ENCODE data around the gene CSRP1.
"Not testable (repeated sequence)": the region's sequence is repeated elsewhere in the genome, so short reads cannot be mapped to it uniquely, and the experiment has no call there.

The CSRP1 gene

GRCh38 chr1:201501144-201501543, 5.8 kb downstream of the CSRP1 start:
- DNase-seq (ENCODE audit: low read depth) = no peak
- H3K4me3 ChIP-seq (ENCODE audit: low read depth, low read length) = no peak overlapping the region

- no peak overlapping the region for H3K4me3 ChIP-seq (ENCODE audit: low read depth, low read length)
These were observed 6.2 kb downstream of the CSRP1 start for GRCh38 chr1:201500670-201501120.

GRCh38 chr1:201499795-201500669, 6.9 kb downstream of the CSRP1 start:
- H3K4me3 ChIP-seq (ENCODE audit: low read depth, low read length) = no peak overlapping the region
- DNase-seq (ENCODE audit: low read depth) = no peak

More at GRCh38 chr1:201500670-201501120, 6.2 kb downstream of the CSRP1 start:
- DNase-seq (ENCODE audit: low read depth) = no peak

GRCh38 chr1:201499191-201499590, 7.7 kb downstream of the CSRP1 start:
- no peak for DNase-seq (ENCODE audit: low read depth)
- no peak overlapping the region for H3K4me3 ChIP-seq (ENCODE audit: low read depth, low read length)

- no peak overlapping the region for H3K4me3 ChIP-seq (ENCODE audit: low read depth, low read length)
- DNase-seq (ENCODE audit: low read depth) = no peak
These were observed 8.3 kb downstream of the CSRP1 start for GRCh38 chr1:201498621-201499020.

DNA sequence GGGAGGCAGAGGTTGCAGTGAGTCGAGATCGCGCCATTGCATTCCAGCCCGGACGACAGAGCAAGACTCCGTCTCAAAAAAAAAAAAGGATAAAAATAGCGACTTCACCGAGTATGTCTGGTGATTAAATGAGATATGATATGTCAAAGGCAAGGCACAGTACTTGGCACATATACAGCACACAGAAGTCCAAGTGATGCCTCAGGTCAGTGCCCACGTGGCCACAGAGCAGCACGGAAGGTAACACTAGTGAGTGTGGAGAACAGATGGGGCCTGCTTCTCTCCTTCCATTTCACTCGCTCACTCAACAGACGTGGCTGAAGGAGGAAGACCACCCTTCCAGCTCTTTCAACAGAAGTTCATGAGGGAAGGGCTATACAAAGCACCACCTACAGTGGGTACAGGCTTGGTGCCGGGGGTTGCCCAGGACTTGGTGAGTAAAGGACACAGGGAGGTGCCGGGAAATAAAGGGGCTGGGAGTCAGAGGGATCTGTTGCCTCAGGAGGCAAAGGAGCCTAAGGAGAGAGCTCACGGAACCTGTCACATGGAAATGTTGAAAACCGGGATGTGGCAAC, 8.9 kb downstream of the CSRP1 start:
- H3K4me3 ChIP-seq (ENCODE audit: low read depth, low read length) = no peak overlapping the region
- DNase-seq (ENCODE audit: low read depth) = no peak

DNA sequence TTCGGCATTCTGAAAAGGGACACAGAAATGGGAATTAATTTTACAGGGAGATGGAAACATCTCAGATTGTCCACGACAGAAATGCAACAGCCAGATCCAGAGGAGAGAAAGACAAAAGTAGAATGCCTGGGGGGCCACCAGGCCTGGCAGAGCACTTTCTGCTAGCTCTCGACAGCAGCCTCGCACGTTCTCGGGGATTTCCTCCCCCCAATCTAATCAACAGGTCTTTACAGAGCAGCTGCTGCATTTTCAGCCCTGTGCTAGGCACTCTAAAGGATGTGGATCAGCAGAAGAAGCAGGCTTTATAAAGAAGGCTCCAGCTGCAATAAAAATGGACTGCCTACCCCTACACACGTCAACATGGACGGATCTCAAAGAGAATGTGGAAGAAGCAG, 10.6 kb downstream of the CSRP1 start:
- no peak overlapping the region for H3K4me3 ChIP-seq (ENCODE audit: low read depth, low read length)
- DNase-seq (ENCODE audit: low read depth) = no peak

DNA sequence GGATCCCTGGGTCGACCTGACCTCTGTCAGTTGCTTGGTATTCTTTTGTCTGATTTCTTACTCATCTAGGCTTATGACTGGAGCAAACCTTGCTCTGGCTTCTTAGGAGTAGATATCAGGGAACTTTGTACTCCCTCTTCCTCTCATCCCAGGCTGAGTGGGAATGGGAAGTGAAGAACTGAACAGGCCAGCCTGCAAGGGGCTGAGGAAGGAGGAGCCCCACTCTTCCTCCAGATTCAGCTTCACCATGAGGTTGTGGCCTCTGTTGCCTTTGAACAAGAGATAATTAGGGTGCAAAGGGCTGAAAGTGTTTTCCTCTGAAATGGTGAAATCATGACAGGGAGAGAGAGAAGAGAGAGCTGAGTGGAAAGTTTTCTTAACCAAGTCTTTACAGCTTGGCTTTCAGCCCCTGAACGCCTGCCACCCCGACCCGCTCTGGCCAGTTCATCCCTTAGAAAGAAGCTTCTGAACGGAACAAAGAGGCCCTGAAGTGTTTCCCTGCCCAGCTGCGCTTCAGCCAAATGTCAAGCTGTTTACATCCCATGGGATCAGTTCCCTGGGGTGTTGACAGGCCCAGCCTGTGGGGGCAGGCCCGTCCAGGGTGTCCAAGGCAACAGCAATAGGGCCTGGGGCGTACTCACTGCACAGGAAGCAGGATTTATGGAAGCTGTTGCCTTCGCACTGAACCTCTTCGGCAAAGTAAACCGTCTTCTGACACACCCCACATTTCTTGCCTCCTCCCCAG, 11.2 kb downstream of the CSRP1 start:
- DNase-seq (ENCODE audit: low read depth) = no peak
- H3K4me3 ChIP-seq (ENCODE audit: low read depth, low read length) = no peak overlapping the region

GRCh38 chr1:201493757-201494617, 12.9 kb downstream of the CSRP1 start:
- DNase-seq (ENCODE audit: low read depth) = no peak
- no peak overlapping the region for H3K4me3 ChIP-seq (ENCODE audit: low read depth, low read length)

DNA sequence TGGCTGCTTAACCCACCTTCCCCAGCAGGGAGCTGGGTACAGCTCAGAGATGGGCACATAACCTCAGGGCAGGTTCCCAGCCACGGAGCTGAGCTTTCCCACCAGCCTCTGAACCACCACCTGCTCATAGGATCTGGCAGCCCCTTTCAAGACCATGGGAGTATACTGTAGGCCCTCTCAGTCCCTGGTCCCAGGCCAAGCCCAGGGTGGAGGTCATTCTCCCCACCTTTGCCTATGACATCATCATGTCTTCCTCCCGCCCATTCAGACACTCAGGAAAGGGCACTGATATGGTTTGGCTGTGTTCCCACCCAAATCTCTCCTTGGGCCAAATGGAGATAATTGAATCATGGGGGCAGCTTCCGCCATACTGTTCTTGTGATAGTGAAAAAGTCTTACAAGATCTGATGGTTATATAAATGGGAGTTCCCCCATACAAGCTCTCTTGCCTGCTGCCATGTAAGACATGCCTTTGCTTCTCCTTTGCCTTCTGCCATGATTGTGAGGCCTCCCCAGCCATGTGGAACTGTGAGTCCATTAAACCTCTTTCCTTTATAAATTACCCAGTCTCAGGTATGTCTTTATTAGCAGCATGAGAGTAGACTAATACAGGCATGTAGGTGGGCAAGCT, 13.8 kb downstream of the CSRP1 start:
- DNase-seq (ENCODE audit: low read depth); H3K4me3 ChIP-seq (ENCODE audit: low read depth, low read length): not testable (repeated sequence)

GRCh38 chr1:201491896-201492511, 14.9 kb downstream of the CSRP1 start:
- no peak for DNase-seq (ENCODE audit: low read depth)
- H3K4me3 ChIP-seq (ENCODE audit: low read depth, low read length) = no peak overlapping the region

DNA sequence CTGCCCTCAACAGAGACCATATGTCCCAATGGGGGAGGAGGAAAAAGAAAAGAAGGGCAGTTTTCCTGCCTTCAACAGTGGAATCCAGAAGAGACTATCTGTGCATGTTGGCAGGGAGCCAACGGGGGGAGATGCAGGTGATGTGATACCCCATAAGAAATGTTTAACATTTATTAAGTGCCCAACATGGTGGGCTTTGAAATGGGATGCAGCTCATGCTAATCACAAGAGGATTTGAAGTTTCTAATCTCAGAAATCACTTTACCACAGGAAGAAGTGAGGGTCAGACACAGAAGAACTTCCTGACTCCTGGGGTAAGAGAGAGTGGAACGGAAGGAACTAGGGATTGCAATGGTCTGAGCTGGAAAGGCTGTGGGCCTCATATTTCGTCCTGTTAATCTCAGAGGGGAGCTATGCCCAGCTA, 16.2 kb downstream of the CSRP1 start:
- DNase-seq (ENCODE audit: low read depth) = no peak
- no peak overlapping the region for H3K4me3 ChIP-seq (ENCODE audit: low read depth, low read length)

DNA sequence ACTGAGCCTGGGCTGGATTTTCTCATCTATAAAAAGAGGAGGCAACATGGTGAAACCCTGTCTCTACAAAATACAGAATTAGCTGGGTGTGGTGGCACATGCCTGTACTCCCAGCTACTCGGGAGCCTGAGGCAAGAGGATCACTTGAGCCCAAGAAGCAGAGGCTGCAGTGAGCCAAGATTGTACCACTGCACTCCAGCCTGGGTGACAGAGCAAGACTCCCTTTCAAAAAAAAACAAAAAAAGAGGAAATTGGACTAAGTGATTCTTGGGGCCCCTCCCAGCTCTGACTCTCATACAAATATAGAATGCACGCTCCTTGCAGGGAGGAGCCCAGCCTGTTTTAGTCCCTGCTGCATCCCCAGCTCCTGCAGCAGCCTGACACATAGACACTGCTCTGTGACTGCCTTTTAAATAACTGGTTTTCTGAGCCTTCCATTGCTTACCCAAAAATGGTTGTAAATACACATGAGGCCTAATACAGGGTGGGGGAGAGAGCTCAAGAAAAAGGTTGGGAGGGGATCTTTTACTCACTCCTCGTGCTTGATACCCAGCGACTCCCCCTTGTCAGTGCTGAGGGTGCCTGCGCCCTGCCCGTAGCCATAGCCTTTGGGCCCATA, 17.2 kb downstream of the CSRP1 start:
- no peak overlapping the region for H3K4me3 ChIP-seq (ENCODE audit: low read depth, low read length)
- DNase-seq (ENCODE audit: low read depth) = no peak

GRCh38 chr1:201488830-201489589, 17.9 kb downstream of the CSRP1 start:
- DNase-seq (ENCODE audit: low read depth) = peak; percentile 93

GRCh38 chr1:201487742-201488141, 19.2 kb downstream of the CSRP1 start:
- H3K4me3 ChIP-seq (ENCODE audit: low read depth, low read length) = no peak overlapping the region
- no peak for DNase-seq (ENCODE audit: low read depth)

More at GRCh38 chr1:201488830-201489589, 17.9 kb downstream of the CSRP1 start:
- H3K4me3 ChIP-seq (ENCODE audit: low read depth, low read length) = no peak overlapping the region

DNA sequence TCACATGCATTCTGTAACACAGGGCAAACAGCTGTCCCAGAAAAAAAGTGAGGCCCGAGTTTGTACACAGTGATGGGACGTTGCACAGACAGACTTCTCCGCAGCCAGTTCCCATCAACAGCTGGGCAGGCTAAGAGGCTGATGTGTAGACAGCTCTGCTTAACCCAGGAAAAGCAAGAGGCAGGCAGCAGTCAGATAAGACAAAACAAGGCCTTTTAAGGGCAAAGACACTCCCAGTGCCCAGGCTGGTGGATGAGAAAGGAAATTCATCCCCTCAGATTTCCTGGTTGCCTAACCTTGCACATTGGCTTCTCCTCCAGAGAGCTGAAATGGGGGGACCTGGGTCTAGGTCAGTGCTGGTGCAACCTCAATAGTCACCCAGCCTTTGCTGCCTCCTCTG, 20.7 kb downstream of the CSRP1 start:
- peak; percentile 44 for DNase-seq (ENCODE audit: low read depth)
- H3K4me3 ChIP-seq (ENCODE audit: low read depth, low read length) = no peak overlapping the region

DNA sequence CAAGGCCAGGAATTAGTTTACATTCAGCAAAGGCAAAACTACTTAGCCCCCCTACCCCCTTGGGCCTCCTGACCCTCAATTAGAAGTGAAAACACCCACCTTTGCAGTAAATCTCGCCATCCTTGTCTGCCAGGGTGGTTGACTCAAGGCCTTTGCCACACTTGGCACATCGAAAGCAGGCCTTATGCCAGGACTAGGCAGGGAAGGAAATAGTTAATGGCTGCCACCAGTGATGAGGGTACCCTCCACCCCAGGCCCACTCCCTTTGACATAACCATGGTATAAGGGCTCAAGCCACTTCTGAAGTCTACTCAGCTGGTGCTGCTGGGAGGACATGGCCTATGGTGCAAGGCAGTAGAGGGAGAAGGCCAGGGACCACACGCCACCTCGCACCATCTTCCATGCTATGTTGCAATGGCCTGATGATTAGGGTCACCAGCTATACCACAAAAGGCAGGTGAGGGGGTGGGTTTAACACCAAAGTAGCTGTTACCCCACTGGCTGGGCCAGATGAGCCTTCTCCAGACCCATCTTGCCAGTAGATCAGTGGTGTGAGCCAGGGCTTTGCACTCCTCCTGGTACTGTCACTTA, 21.6 kb downstream of the CSRP1 start:
- no peak for DNase-seq (ENCODE audit: low read depth)
- H3K4me3 ChIP-seq (ENCODE audit: low read depth, low read length) = no peak overlapping the region

Measured in skeletal muscle cell (primary cell).